Heart left ventricle (tissue), 16 donors: Measurements from ENCODE around the gene HS3ST2. TPM values are rescaled to one million over a fixed set of nuclear protein-coding genes. Genes with fewer than 3 reads are reported as not detected.

Experiments
- ATAC-seq, 4 donors: fragments of 200-7000 bp; cut with Tn5 transposase; one replicate each; pipeline ENCODE4 v1.9.1; 2020 to 2022; ENCODE audit warnings: moderate library complexity in 4 of 4, mild to moderate bottlenecking in 3 of 4, moderate number of reproducible peaks in 1 of 4
- DNase-seq, 5 donors: peaks; one replicate each; pipeline ENCODE4 v3.0.0-alpha.2; 2020
- H3K27ac ChIP-seq, 12 donors: fragments of 200-600 bp; sonication (generic) in 4 of 12; one replicate each; pipeline versions ENCODE4 v1.5.0 to v1.8.0; 2016 to 2022; ENCODE audit warnings: mild to moderate bottlenecking in 2 of 12
- H3K27me3 ChIP-seq, 9 donors: fragments of 200-600 bp; sonication (generic) in 2 of 9; one replicate each; pipeline versions ENCODE4 v1.5.1 to v1.8.0; 2016 to 2022; ENCODE audit warnings: mild to moderate bottlenecking in 3 of 9
- H3K36me3 ChIP-seq, 9 donors: fragments of 200-600 bp; sonication (generic) in 2 of 9; one replicate each; pipeline versions ENCODE4 v1.5.0 to v1.8.0; 2018 to 2022; ENCODE audit warnings: mild to moderate bottlenecking in 2 of 9
- H3K4me1 ChIP-seq, 12 donors: fragments of 200-600 bp; sonication (generic) in 4 of 12; one replicate each; pipeline versions ENCODE4 v1.5.0 to v1.8.0; 2016 to 2022; ENCODE audit warnings: mild to moderate bottlenecking in 3 of 12
- H3K4me3 ChIP-seq, 12 donors: fragments of 200-600 bp; sonication (generic) in 4 of 12; one replicate each; pipeline versions ENCODE4 v1.5.0 to v1.8.0; 2017 to 2022; ENCODE audit warnings: mild to moderate bottlenecking in 9 of 12, moderate library complexity in 4 of 12
- H3K9me3 ChIP-seq, 12 donors: fragments of 200-600 bp; sonication (generic) in 4 of 12; one replicate each; pipeline versions ENCODE4 v1.5.0 to v1.8.0; 2016 to 2022; ENCODE audit warnings: mild to moderate bottlenecking in 1 of 12
- CTCF ChIP-seq, 12 donors: fragments of 200-600 bp; sonication (generic) in 4 of 12; IDR thresholded peaks; one replicate each; pipeline versions ENCODE4 v1.5.0 to v1.8.0; 2018 to 2022; ENCODE audit warnings: antibody characterized with exemption in 12 of 12, mild to moderate bottlenecking in 5 of 12
- POLR2A ChIP-seq, 2 donors: fragments of 450-650 bp; IDR thresholded peaks; one replicate each; pipeline ENCODE4 v1.6.1; 2017; ENCODE audit warnings: antibody characterized with exemption in 2 of 2, mild to moderate bottlenecking in 2 of 2, moderate library complexity in 2 of 2
- WGBS, 4 donors: extraction: QIAGEN DNeasy Blood & Tissue Kit in 2 of 4; methylation state at CpG; one replicate each; pipeline versions ENCODE4 v1.1.5 to v1.1.7; 2013 to 2018; 5-methylcytosine and 5-hydroxymethylcytosine counted together
- intact Hi-C, 10 donors: fragments of 100-400 bp; cut with DNase I; formaldehyde crosslinking; loops; one replicate each; pipeline versions ENCODE4 v1.11.1 to v1.14.2; 2022
- polyA plus RNA-seq, 2 donors: library from polyadenylated mRNA; stranded (reverse); fragments of 200-250 nt; gene quantifications; one replicate each; pipeline ENCODE4 v1.2.3, GENCODE V29; 2013
- total RNA-seq, 9 donors: library from RNA; depleted of rRNA in 2 of 9; stranded (reverse); fragments of >200 nt in 2 of 9; fragmentation: NEBNext Ultra II Directional in 3 of 9; extraction: Animal tissue kit (Norgen Biotek cat#: 25700) in 3 of 9; gene quantifications; one replicate each; pipeline versions ENCODE4 v1.1.0 to v1.2.4, GENCODE V29; 2016 to 2023
- donor health status: ischemic (EF 13 %, LVEDD 7.1; RV severe dilation, severe dysfunction).
- donor health status: healthy with polysubstance abuse.
- donor health status: DM: no; HTN: yes; CAD: no.
- donor health status: DM: no; HTN: no; CAD: no.
- donor health status: ischemic (EF 25% LVEDD 6.9; RV normal size, moderate dysfunction).
- donor health status: ischemic (EF 25% LVEDD 5.7; RV mildly dilated, moderate dysfunction).
- donor health status: healthy.
- donor health status: DM: yes; HTN: yes; CAD: no.
- donor health status: ischemic (EF 35%, LVEDD 5.7; RV mildly dilated, moderate dysfunction).
- donor health status: nonischemic (EF 11% LVEDD 7.7; RV severe dilation, severe dysfunction).
- donor health status: DM: yes; HTN: yes; CAD: no.
- donor health status: PGD.
- donor health status: ischemic (EF 29% LVEDD 5.4; RV normal size, mild dysfunction).
- donor health status: nonischemic (EF 23%, LVEDD 6.1; RV moderate dilation, normal function).

HS3ST2 gene
- total and polyA plus RNA-seq, 11 donors: 0.08 to 4.3 (median 0.20) TPM

GRCh38 chr16:22929461-22929860, 115.5 kb downstream of the HS3ST2 start:
- no peak for ATAC-seq
- intact Hi-C loops: no loop called here
- Histone ChIP-seq H3K36me3 (no peaks in the 10 kb centered on the region), H3K9me3 (no peaks in the 10 kb centered on the region), H3K27me3 (peaks cover 0 to 25% (median 0%) of the 10 kb centered on the region in 9 donors), H3K4me1 (peaks cover 0 to 17% (median 9%) of the 10 kb centered on the region in 12 donors), H3K4me3 (no peak overlapping the region), H3K27ac (no peak overlapping the region)
- DNase-seq: no peak
- TF ChIP-seq POLR2A (IDR thresholded peaks at IDR 0.05): no peak
- no peak for TF ChIP-seq CTCF (IDR thresholded peaks at IDR 0.05)
- WGBS, 4 donors: 58 to 76% (median 72%) methylated on average over 3 of the region's 3 CpGs

GRCh38 chr16:22932032-22932771, 118.2 kb downstream of the HS3ST2 start:
- TF ChIP-seq CTCF (IDR thresholded peaks at IDR 0.05) (no peak), POLR2A (IDR thresholded peaks at IDR 0.05) (no peak)
- Histone ChIP-seq H3K27ac (no peak overlapping the region), H3K4me1 (peaks cover 0 to 18% (median 8%) of the 10 kb centered on the region in 12 donors), H3K9me3 (no peaks in the 10 kb centered on the region), H3K27me3 (peaks cover 0 to 33% (median 0%) of the 10 kb centered on the region in 9 donors), H3K4me3 (no peak overlapping the region), H3K36me3 (no peaks in the 10 kb centered on the region)
- DNase-seq: no peak
- 26 to 35% (median 30%) methylated on average over 8 of the region's 8 CpGs for WGBS, 4 donors
- intact Hi-C loops: loop anchor here in 1 of 10 donors (5.0 kb wide), 1 partner anchor 35 kb away; no protein-coding TSS in a partner anchor
- ATAC-seq: no peak

- Histone ChIP-seq H3K4me3 (no peak overlapping the region), H3K9me3 (no peaks in the 10 kb centered on the region), H3K4me1 (peaks cover 0 to 18% (median 8%) of the 10 kb centered on the region in 12 donors), H3K36me3 (no peaks in the 10 kb centered on the region), H3K27ac (no peak overlapping the region), H3K27me3 (peaks cover 0 to 33% (median 0%) of the 10 kb centered on the region in 9 donors)
- no peak for TF ChIP-seq POLR2A (IDR thresholded peaks at IDR 0.05)
- TF ChIP-seq CTCF (IDR thresholded peaks at IDR 0.05): no peak
- intact Hi-C loops: loop anchor here in 1 of 10 donors (5.0 kb wide), 1 partner anchor 36 kb away; no protein-coding TSS in a partner anchor
- 10 to 31% (median 17%) methylated on average over 2 of the region's 2 CpGs for WGBS, 4 donors
- ATAC-seq: peak; percentile 37 to 77 (median 70)
- peak in 3 of 5 donors; percentile 10 to 30 (median 17) for DNase-seq
Measured at GRCh38 chr16:22933173-22933572, 119.2 kb downstream of the HS3ST2 start.

GRCh38 chr16:22934786-22935185, 120.8 kb downstream of the HS3ST2 start:
- H3K36me3 ChIP-seq: no peaks in the 10 kb centered on the region
- ATAC-seq (no peak), DNase-seq (no peak)
- H3K9me3 ChIP-seq: no peaks in the 10 kb centered on the region
- TF ChIP-seq CTCF (IDR thresholded peaks at IDR 0.05) (no peak), POLR2A (IDR thresholded peaks at IDR 0.05) (no peak)
- no peak overlapping the region for H3K4me3 ChIP-seq
- WGBS, 4 donors: 72 to 79% (median 75%) methylated on average over 2 of the region's 2 CpGs
- H3K4me1 ChIP-seq: peaks cover 0 to 18% (median 8%) of the 10 kb centered on the region in 12 donors
- intact Hi-C loops: loop anchor here in 1 of 10 donors (5.0 kb wide), 1 partner anchor 37 kb away; no protein-coding TSS in a partner anchor
- no peak overlapping the region for H3K27ac ChIP-seq
- H3K27me3 ChIP-seq: peaks cover 0 to 33% (median 0%) of the 10 kb centered on the region in 9 donors
